Stimulated activated CD8-positive, alpha-beta memory T cell treated with anti-CD3 and anti-CD28 coated beads, Interleukin-12 subunit alpha, Interleukin-12 subunit beta, amount 100 ng/mL, for 24 hours (primary cell): ENCODE results near the gene SIGLEC8.
"Not testable (repeated sequence)": the region's sequence is repeated elsewhere in the genome, so short reads cannot be mapped to it uniquely, and the experiment has no call there.

ENCODE experiments used
- DNase-seq: peaks from one replicate; pipeline ENCODE4 v3.0.0-alpha.2; 2020; ENCODE audit errors: extremely low read depth

The SIGLEC8 gene

DNA sequence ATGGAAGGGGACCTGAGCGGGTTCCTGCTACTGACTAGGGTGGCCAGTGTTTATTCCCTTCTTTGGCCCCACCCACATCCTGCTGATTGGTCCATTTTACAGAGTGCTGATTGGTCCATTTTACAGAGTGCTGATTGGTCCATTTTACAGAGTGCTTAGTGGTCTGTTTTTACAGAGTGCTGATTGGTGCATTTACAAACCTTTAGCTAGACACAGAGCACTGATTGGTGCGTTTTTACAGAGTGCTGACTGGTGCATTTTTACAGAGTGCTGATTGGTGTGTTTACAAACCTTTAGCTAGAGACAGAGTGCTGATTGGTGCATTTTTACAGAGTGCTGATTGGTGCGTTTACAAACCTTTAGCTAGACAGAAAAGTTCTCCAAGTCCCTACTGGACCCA is 10.7 kb downstream of the SIGLEC8 start:
- DNase-seq: not testable (repeated sequence)

DNA sequence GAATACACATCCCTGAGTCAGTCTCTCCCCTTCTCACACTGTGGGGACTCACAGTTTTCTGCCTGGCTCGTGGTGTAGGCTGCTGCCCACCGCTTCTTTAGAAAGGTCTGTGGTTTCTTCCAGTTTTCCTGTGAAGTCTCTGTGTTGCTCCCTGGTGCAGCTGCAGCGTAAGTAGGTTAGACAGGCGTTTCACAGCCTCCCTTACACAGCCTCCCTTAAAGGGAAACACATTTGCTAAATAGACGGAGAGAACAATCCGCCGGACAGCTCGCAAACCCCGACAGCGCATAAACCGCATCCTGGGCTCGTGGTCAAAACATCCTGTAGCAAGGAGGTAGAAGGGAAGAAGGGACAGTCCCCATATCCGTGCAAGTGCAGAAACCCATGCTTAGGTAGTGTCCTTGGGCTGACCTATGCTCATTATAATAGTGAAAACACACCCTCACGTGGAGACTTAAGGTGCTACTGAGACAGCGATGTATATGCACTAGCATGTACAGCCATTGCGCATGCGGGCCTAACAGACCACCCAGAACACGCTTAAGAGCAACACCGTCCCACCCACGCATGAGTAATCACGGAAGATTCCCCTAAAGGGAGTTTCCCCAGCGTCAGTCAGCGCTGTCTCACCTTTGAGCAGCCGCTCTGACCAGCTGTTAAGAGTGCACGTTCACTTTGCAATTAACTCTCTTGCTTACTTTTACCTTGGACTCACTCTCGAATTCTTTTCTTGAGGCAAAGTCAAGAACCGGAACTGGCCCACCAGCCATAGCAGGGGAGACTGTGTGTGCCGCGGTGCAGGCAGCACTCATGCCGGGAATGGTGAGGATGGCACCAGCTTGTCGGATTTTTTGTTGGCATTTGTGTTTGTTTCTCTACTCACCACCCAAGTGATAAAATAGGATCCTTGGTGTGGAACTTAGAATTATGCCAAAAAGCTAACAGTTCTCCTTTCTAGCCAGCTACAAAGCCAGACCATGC is 16.6 kb downstream of the SIGLEC8 start:
- peak; percentile 73 for DNase-seq

DNA sequence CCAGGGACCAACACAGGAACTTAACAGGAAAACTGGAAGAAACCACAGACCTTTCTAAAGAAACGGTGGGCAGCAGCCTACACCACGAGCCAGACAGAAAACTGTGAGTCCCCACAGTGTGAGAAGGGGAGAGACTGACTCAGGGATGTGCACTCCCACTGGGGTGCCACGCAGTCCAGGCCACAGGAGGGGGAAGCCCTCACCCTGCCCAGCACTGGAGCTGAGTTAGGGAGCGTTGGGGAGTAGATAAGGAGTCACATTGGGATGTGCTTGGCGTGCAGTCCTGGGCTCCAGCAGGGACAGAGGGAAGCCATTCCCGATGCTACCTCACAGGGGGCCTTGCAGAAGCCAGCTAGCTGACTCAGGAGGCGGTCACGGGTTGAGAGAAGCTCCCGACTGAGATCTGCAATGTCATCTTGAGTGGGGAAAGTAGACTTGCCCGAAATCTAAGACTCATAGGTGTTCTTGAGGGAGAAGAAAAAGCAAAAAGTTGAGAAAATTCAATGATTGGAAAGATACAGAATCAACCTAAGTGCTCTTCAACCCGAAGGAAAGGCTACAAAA is 17.3 kb downstream of the SIGLEC8 start:
- peak; percentile 31 for DNase-seq

DNA sequence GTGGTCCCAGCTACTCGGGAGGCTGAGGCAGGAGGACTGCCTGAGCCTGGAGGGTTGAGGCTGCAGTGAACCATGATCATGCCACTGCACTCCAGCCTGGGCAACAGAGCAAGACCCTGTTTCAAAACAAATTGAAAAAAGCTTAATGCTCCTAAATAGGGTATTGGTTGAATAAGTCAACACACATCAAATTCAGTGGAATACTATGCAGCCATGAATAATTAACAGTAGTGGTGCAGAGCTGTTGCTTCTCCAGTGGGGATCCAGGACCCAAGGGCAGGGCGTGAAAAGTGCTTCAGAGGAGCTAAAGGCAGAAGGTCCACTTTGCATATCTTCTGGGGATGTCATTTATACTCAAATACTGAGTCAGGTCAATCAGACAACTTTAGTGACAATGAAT is 18.2 kb downstream of the SIGLEC8 start:
- no peak for DNase-seq

- no peak for DNase-seq
Observed at GRCh38 chr19:51439021-51439465, 19.2 kb downstream of the SIGLEC8 start.

GRCh38 chr19:51434456-51434855 is 23.8 kb downstream of the SIGLEC8 start:
- no peak for DNase-seq

DNA sequence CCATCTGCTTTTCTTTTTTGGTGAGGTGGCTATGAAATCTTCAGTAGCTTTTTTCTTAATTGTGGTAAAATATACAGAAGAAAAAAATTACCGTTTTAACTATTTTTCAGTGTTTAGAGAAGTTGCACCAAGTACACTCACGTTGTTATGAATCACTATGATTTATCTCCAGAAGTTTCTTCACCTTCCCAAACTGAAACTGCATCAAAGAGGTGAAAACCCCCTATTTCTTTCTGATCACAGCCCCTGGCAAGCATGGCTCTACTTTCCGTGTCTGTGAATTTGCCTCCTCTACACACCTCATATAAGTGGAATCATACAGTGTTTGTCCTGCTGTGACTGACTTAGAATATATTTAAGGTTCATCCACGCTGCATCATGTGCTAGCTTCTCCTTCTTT is 25.2 kb downstream of the SIGLEC8 start:
- DNase-seq: no peak

DNA sequence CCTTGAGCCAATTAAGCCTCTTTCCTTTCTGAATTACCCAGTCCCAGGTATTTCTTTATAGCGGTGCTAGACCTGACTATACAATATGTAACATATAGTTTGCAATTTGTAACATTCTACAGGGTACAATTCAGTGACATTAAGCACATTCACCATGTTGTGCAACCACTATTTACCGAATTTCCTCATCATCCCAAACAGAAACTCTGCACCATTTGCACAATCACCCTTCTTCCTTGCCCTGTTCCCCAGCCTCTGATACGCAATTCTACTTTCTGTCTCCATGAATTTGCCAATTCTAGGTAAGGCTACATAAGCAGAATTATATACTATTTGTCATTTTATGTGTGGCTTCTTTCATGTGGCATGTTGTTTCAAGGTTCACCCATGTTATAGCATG is 27.1 kb downstream of the SIGLEC8 start:
- no peak for DNase-seq

- no peak for DNase-seq
Observed at GRCh38 chr19:51430221-51430620, 28.0 kb downstream of the SIGLEC8 start.

DNA sequence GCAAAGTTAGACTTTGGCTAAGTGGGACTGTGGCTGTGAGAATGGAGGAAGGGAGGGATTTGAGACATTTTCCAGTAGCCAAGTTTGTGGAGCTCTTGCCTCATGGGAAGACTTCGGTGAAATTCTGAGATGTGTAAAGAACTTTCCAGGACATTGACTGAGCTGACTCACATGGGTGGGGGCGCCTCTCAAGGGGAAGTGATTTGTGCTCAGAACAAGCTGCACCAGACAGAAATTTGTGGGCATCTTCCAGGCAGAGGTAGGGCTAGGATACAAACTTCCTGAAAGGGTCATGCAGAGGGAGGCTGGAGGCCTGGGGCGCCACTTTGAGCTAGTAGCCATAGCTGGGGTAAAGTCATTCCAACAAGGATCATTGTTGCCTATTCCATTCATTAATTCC is 31.1 kb downstream of the SIGLEC8 start:
- no peak for DNase-seq

GRCh38 chr19:51422053-51422448 is 36.2 kb downstream of the SIGLEC8 start:
- DNase-seq: peak; percentile 71

- DNase-seq: no peak
Observed at GRCh38 chr19:51421229-51422052, 36.8 kb downstream of the SIGLEC8 start.

DNA sequence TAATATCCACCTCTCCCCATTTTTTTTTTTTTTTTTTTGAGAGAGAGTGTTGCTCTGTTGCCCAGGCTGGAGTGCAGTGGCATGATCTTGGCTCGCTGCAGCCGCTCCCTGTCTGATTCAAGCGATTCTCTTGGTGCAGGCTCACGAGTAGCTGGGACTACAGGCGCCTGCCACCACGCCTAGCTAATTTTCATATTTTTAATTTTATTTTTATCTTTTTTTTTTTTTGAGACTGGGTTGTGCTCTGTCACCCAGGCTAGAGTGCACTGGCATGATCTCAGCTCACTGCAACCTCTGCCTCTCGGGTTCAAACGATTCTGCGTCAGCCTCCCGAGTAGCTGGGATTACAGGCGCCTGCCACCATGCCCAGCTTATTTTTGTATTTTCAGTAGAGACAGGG is 37.7 kb downstream of the SIGLEC8 start:
- not testable (repeated sequence) for DNase-seq

GRCh38 chr19:51418707-51419106 is 39.5 kb downstream of the SIGLEC8 start:
- no peak for DNase-seq

- no peak for DNase-seq
Observed at GRCh38 chr19:51417810-51418157, 40.5 kb downstream of the SIGLEC8 start.

DNA sequence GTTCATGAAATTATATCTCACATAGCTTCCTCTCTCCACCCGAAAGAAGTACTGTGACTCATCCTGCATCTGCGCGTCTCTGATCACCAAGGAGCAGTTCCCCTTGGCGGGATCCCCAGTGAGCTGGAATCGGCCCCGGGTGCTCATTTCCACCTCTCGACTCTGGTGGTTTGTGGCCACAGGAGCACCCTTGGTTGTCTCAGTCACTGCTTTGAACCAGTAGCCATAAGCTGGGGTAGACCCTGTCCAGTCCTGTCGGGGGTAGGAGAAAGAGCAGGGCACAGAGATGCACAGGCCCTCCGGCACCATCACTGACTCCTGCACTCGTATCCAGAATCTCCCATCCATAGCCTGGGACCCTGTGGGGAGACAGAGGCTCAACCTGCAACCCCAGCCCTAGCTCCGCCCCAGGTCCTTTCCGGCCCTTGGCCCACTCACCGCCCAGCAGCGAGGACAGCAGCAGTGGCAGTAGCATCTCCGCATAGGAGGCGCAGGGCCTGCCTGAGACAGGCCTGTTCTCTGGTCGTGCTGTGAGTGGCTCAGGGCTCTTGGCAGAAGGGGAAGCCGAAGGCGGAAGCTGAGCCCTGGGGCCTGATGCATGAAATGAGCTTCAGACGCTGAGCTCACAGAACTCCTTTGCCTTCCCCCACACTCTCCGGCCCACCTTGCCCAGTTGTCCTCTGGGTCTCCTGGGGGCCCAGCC is 41.0 kb downstream of the SIGLEC8 start, which contains the start of gene SIGLEC10:
TSS of gene SIGLEC10 (minus strand) at position 536 of the 703 bp plus-strand sequence. CDS start at position 475, 61 bp downstream.
- no peak for DNase-seq

DNA sequence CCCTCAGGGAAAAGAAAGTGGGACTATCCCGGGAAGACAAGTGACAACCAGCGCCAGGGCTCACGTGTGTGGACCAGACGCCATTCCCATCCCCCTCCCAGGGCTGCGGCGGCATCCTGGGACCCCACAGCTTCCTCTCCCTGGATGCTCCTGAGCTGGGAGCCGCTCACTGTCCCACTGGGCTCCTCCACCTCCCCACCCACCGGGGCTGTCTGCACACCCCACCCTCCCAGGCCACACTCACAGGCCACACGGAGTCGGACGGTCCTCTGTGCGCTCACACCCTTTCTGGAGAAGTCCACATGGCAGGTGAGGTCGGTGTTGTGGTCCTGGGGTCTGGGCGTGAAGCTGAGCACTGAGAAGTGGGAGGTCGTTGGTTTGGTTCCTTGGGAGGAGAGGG is 41.8 kb downstream of the SIGLEC8 start:
- DNase-seq: not testable (repeated sequence)

GRCh38 chr19:51415187-51415586 is 43.1 kb downstream of the SIGLEC8 start:
- DNase-seq: no peak

- DNase-seq: no peak
Observed at GRCh38 chr19:51410950-51411748, 47.1 kb downstream of the SIGLEC8 start.

GRCh38 chr19:51407511-51408131 is 50.6 kb downstream of the SIGLEC8 start:
- no peak for DNase-seq
